Measurements from ENCODE around the gene UBE2O. TPM values are rescaled to one million over a fixed set of nuclear protein-coding genes. Genes with fewer than 3 reads are reported as not detected.
"Not testable (repeated sequence)": the region's sequence is repeated elsewhere in the genome, so short reads cannot be mapped to it uniquely, and the experiment has no call there.

Gene UBE2O
- polyA plus RNA-seq, 1 experiment: 14.2 TPM

DNA sequence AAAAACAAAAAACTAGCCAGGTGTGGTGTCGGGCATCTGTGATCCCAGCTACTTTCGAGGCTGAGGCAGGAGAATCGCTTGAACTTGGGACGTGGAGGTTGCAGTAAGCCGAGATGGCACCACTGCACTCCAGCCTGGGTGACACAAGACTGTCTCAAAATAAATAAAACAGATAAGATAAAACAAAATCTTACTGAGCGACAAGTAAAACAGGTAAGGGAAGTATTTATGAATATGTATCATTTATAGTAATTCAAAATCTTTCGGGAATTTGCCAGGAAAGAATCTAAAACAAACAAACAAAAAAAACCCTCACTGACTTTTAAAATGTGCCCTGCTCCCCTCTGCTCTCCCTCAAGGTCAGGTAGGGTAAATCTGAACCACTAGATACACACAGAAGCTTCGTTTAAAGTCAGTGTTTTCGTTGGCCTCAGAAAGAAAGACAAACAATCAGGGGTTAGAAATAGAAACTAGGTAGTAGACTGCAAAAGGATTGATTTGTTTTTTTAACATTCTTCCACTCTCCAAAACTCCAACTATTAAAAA is 101.4 kb downstream of the UBE2O start:
- Histone ChIP-seq H3K27me3 (ENCODE audit: control insufficient read depth, insufficient read depth, low read length) (no peaks in the 10 kb centered on the region), H3K27ac (ENCODE audit: low read depth, low read length) (no peak overlapping the region), H3K9me3 (ENCODE audit: control insufficient read depth, insufficient read depth, low read length) (no peaks in the 10 kb centered on the region; the same call in 1 of the 2 replicates), H3K4me3 (ENCODE audit: low read depth, low read length) (no peak overlapping the region)
- POLR2A ChIA-PET: interaction anchor here (0.6 to 3.2 kb wide), 2 partner anchors 32 to 1356 kb away, joined by 5 to 37 read pairs; partner anchors contain the start of gene SPHK1
- TF ChIP-seq CTCF (IDR thresholded peaks at IDR 0.05; ENCODE audit: low read depth, low read length): no peak
- DNase-seq (ENCODE audit: low read depth, low spot score): no peak
- CTCF ChIA-PET: interaction anchor here (1.1 to 1.9 kb wide), 2 partner anchors 19 to 72 kb away, joined by 5 to 6 read pairs; no protein-coding TSS in a partner anchor

DNA sequence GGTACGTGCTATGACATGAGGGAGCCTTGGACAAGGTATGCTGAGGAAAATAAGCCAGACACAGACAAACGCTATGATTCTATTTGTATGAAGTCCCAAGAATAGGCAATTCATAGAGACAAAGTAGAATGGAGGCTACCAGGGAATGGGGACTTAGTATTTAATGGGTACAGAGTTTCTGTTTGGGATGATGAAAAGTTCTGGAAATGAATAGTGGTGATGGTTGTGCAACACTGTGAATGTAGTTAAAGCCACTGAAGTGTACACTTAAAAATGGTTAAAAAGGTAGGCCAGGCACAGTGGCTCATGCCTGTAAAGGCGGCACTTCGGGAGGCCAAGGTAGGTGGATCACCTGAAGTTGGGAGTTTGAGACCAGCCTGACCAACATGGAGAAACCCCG is 102.5 kb downstream of the UBE2O start:
- H3K4me3 ChIP-seq (ENCODE audit: low read depth, low read length): no peak overlapping the region
- H3K27ac ChIP-seq (ENCODE audit: low read depth, low read length): no peak overlapping the region
- CTCF ChIA-PET: no interaction called here
- no peak for DNase-seq (ENCODE audit: low read depth, low spot score)
- no peaks in the 10 kb centered on the region for H3K27me3 ChIP-seq (ENCODE audit: control insufficient read depth, insufficient read depth, low read length)
- H3K9me3 ChIP-seq (ENCODE audit: control insufficient read depth, insufficient read depth, low read length): no peaks in the 10 kb centered on the region; the same call in 1 of the 2 replicates
- no peak for TF ChIP-seq CTCF (IDR thresholded peaks at IDR 0.05; ENCODE audit: low read depth, low read length)
- POLR2A ChIA-PET: no interaction called here

- H3K27me3 ChIP-seq (ENCODE audit: control insufficient read depth, insufficient read depth, low read length); H3K9me3 ChIP-seq (ENCODE audit: control insufficient read depth, insufficient read depth, low read length); H3K27ac ChIP-seq (ENCODE audit: low read depth, low read length); POLR2A ChIA-PET; CTCF ChIA-PET; DNase-seq (ENCODE audit: low read depth, low spot score); H3K4me3 ChIP-seq (ENCODE audit: low read depth, low read length): not testable (repeated sequence)
Observed at GRCh38 chr17:76346936-76347335, 106.0 kb downstream of the UBE2O start.

GRCh38 chr17:76345377-76345974 is 107.5 kb downstream of the UBE2O start:
- Histone ChIP-seq H3K4me3 (ENCODE audit: low read depth, low read length) (no peak overlapping the region), H3K27me3 (ENCODE audit: control insufficient read depth, insufficient read depth, low read length) (no peaks in the 10 kb centered on the region), H3K9me3 (ENCODE audit: control insufficient read depth, insufficient read depth, low read length) (no peaks in the 10 kb centered on the region), H3K27ac (ENCODE audit: low read depth, low read length) (peak overlapping the region; percentile 31)
- no peak for TF ChIP-seq CTCF (IDR thresholded peaks at IDR 0.05; ENCODE audit: low read depth, low read length)
- DNase-seq (ENCODE audit: low read depth, low spot score): no peak
- ChIA-PET CTCF (interaction anchor here (0.7 to 1.2 kb wide), 2 partner anchors 41 to 46 kb away, joined by 4 to 5 read pairs; no protein-coding TSS in a partner anchor), POLR2A (interaction anchor here (1.2 kb wide), 1 partner anchor 8 kb away, joined by 4 read pairs; the partner anchor contains the start of gene PRPSAP1)

- Histone ChIP-seq H3K27me3 (ENCODE audit: control insufficient read depth, insufficient read depth, low read length) (no peaks in the 10 kb centered on the region), H3K4me3 (ENCODE audit: low read depth, low read length) (no peak overlapping the region), H3K9me3 (ENCODE audit: control insufficient read depth, insufficient read depth, low read length) (no peaks in the 10 kb centered on the region), H3K27ac (ENCODE audit: low read depth, low read length) (no peak overlapping the region)
- POLR2A ChIA-PET: no interaction called here
- no peak for TF ChIP-seq CTCF (IDR thresholded peaks at IDR 0.05; ENCODE audit: low read depth, low read length)
- DNase-seq (ENCODE audit: low read depth, low spot score): no peak
- CTCF ChIA-PET: interaction anchor here (0.6 kb wide), 1 partner anchor 263 kb away, joined by 4 read pairs; no protein-coding TSS in a partner anchor
Observed at GRCh38 chr17:76343106-76343505, 109.8 kb downstream of the UBE2O start.

Data from AG04450 (cell line).